ENCODE data around the gene BCL7C.

GRCh38 chr16:30858829-30859423, 35.0 kb downstream of the BCL7C start:
- TF ChIP-seq POLR2A (IDR thresholded peaks at IDR 0.05; ENCODE audit: low read length) (no peak), GATA1 (IDR thresholded peaks at IDR 0.05; ENCODE audit: low read depth, low read length) (no peak)
